ENCODE results near the gene CDON. TPM values are rescaled to one million over a fixed set of nuclear protein-coding genes. Genes with fewer than 3 reads are reported as not detected.

CDON gene
- polyA plus RNA-seq, 3 donors, result 0.01 TPM; not detected in 2

- H3K36me3 ChIP-seq (replicated peaks in 1 of 2; ENCODE audit: control insufficient read depth in 1 of 2, insufficient read depth in 2 of 2, low read length in 2 of 2), result no peaks in the 10 kb centered on the region
- Mint-ChIP-seq H3K27me3 (ENCODE audit: low read depth in 3 of 3) (peaks cover 1 to 4% (median 3%) of the 10 kb centered on the region in 3 donors), H3K36me3 (no peaks in the 10 kb centered on the region), H3K9me3 (peaks cover 0 to 2% (median 0%) of the 10 kb centered on the region in 7 donors), H3K4me1 (no peaks in the 10 kb centered on the region), H3K27ac (no peak overlapping the region), H3K4me3 (no peak overlapping the region)
- intact Hi-C loops (cut with micrococcal nuclease), result no loop called here
- no peak for TF ChIP-seq CTCF (IDR thresholded peaks at IDR 0.05)
- no peak overlapping the region for H2AFZ ChIP-seq (ENCODE audit: insufficient read depth, low read depth, low read length, poor library complexity, severe bottlenecking)
- H3K4me2 ChIP-seq (replicated peaks; ENCODE audit: extremely low read depth, low read length, poor library complexity, severe bottlenecking), result no peak overlapping the region
- H3K79me2 ChIP-seq (ENCODE audit: insufficient read depth, low read length), result no peaks in the 10 kb centered on the region
- H4K20me1 ChIP-seq (ENCODE audit: insufficient read depth, low read length), result no peaks in the 10 kb centered on the region
- no peaks in the 10 kb centered on the region for H3K4me1 ChIP-seq (ENCODE audit: control insufficient read depth in 1 of 2, insufficient read depth in 2 of 2, low read length in 2 of 2)
- H3K4me3 ChIP-seq (replicated peaks in 1 of 3; ENCODE audit: low read depth in 2 of 3, low read length in 3 of 3), result no peak overlapping the region
- no peak overlapping the region for H3K9ac ChIP-seq (ENCODE audit: insufficient read depth, low read length, poor library complexity, severe bottlenecking)
- no peaks in the 10 kb centered on the region for H3K27me3 ChIP-seq (ENCODE audit: control insufficient read depth in 2 of 2, insufficient read depth in 2 of 2, low read length in 2 of 2)
- H3K9me3 ChIP-seq (replicated peaks in 1 of 2; ENCODE audit: control insufficient read depth in 1 of 2, insufficient read depth in 1 of 2, low read length in 2 of 2), result no peaks in the 10 kb centered on the region
- no peak for DNase-seq
- H3K27ac ChIP-seq (ENCODE audit: low read depth in 1 of 2, low read length in 2 of 2), result no peak overlapping the region
- 75% methylated on average over 4 of the region's 5 CpGs for WGBS (ENCODE audit: insufficient coverage)
Observed at GRCh38 chr11:126086248-126086647, 23.6 kb upstream of the CDON start.

GRCh38 chr11:126084608-126084912 lies 21.9 kb upstream of the CDON start:
- Histone ChIP-seq H3K79me2 (ENCODE audit: insufficient read depth, low read length) (no peaks in the 10 kb centered on the region), H3K27ac (ENCODE audit: low read depth in 1 of 2, low read length in 2 of 2) (no peak overlapping the region), H3K4me3 (replicated peaks in 1 of 3; ENCODE audit: low read depth in 2 of 3, low read length in 3 of 3) (no peak overlapping the region), H2AFZ (ENCODE audit: insufficient read depth, low read depth, low read length, poor library complexity, severe bottlenecking) (no peak overlapping the region), H3K9me3 (replicated peaks in 1 of 2; ENCODE audit: control insufficient read depth in 1 of 2, insufficient read depth in 1 of 2, low read length in 2 of 2) (no peaks in the 10 kb centered on the region), H3K4me2 (replicated peaks; ENCODE audit: extremely low read depth, low read length, poor library complexity, severe bottlenecking) (no peak overlapping the region), H4K20me1 (ENCODE audit: insufficient read depth, low read length) (no peaks in the 10 kb centered on the region), H3K36me3 (replicated peaks in 1 of 2; ENCODE audit: control insufficient read depth in 1 of 2, insufficient read depth in 2 of 2, low read length in 2 of 2) (no peaks in the 10 kb centered on the region), H3K9ac (ENCODE audit: insufficient read depth, low read length, poor library complexity, severe bottlenecking) (no peak overlapping the region), H3K4me1 (ENCODE audit: control insufficient read depth in 1 of 2, insufficient read depth in 2 of 2, low read length in 2 of 2) (no peaks in the 10 kb centered on the region), H3K27me3 (ENCODE audit: control insufficient read depth in 2 of 2, insufficient read depth in 2 of 2, low read length in 2 of 2) (no peaks in the 10 kb centered on the region)
- intact Hi-C loops (cut with micrococcal nuclease), result no loop called here
- 71% methylated on average over 1 of the region's 4 CpGs for WGBS (ENCODE audit: insufficient coverage)
- peaks cover 1 to 6% (median 2%) of the 10 kb centered on the region in 3 donors for H3K27me3 Mint-ChIP-seq (ENCODE audit: low read depth in 3 of 3)
- H3K4me1 Mint-ChIP-seq, result no peaks in the 10 kb centered on the region
- no peak for DNase-seq
- no peak overlapping the region for H3K4me3 Mint-ChIP-seq
- TF ChIP-seq CTCF (IDR thresholded peaks at IDR 0.05), result no peak
- no peaks in the 10 kb centered on the region for H3K9me3 Mint-ChIP-seq
- no peak overlapping the region for H3K27ac Mint-ChIP-seq
- no peaks in the 10 kb centered on the region for H3K36me3 Mint-ChIP-seq

Data from CD14-positive monocyte (primary cell).